HCT116 (cell line): ENCODE results near the gene ZFYVE16. TPM values are rescaled to one million over a fixed set of nuclear protein-coding genes. Genes with fewer than 3 reads are reported as not detected.

Experiments
- ATAC-seq: fragments of 200-7000 bp; cut with Tn5 transposase; 2 replicates; pipeline ENCODE4 v1.9.1; 2020; ENCODE audit warnings: mild to moderate bottlenecking, moderate library complexity
- BruUV-seq: library from RNA; stranded (reverse); fragments of 400-500 nt; replicated peaks from 2 replicates; lab custom pipeline; 2021; lab: Mats Ljungman, UMichigan
- CTCF ChIA-PET: fragments of 300-600 bp; sonication (Branson Sonifier 250); formaldehyde crosslinking; loops from one replicate; lab custom pipeline; 2021; ENCODE audit warnings: antibody characterized with exemption; lab: Charles Lee
- POLR2A ChIA-PET: fragments of 300-600, 350-600 bp; sonication (Branson Sonifier 250); formaldehyde crosslinking; loops from one replicate; lab custom pipeline; 2021; ENCODE audit warnings: antibody characterized with exemption; lab: Charles Lee
- RAD21 ChIA-PET, 2 experiments: fragments of 300-600 bp; sonication (Branson Sonifier 250); formaldehyde crosslinking; loops; one replicate each; lab custom pipeline; 2023; ENCODE audit warnings: low total read pairs in 2 of 2; ENCODE audit not compliant: uncharacterized antibody in 2 of 2, unreplicated experiment in 2 of 2, low non-redundant PET in 1 of 2; lab: Charles Lee
- DNase-seq: peaks from one replicate; pipeline ENCODE4 v3.0.0-alpha.2; 2010; ENCODE audit warnings: low read depth, low spot score
- H2AFZ ChIP-seq: fragments of 200-600 bp; shearing (Covaris generic), sonication (generic); 2 replicates; pipeline ENCODE4 v1.6.1; 2017; ENCODE audit warnings: low read depth, mixed run types, mixed read lengths, antibody characterized with exemption, low read length; ENCODE audit not compliant: poor library complexity, severe bottlenecking
- H3K27ac ChIP-seq: 2 replicates; pipeline ENCODE4 v1.5.1; 2012; ENCODE audit warnings: low read depth, low read length
- H3K27me3 ChIP-seq: fragments of 200-600 bp; sonication (generic); 2 replicates; pipeline ENCODE4 v1.6.1; 2016; ENCODE audit warnings: mixed run types, low read length, mixed read lengths; ENCODE audit not compliant: insufficient read depth
- H3K36me3 ChIP-seq, 2 experiments: fragments of 200-500 bp in 1 of 2; fragments of 200-600 bp in 1 of 2; sonication (Bioruptor generic) in 1 of 2; sonication (generic) in 1 of 2; 2 replicates each; pipeline versions ENCODE4 v1.5.1 to v1.6.1; 2014 to 2016; ENCODE audit warnings: low read length in 2 of 2, inconsistent platforms in 1 of 2, mixed read lengths in 1 of 2, mixed run types in 1 of 2; ENCODE audit not compliant: insufficient read depth in 2 of 2, control insufficient read depth in 1 of 2
- H3K4me1 ChIP-seq, 2 experiments: fragments of 200-600 bp in 1 of 2; sonication (generic) in 1 of 2; 2 replicates each; pipeline versions ENCODE4 v1.5.1 to v1.6.1; 2012 to 2017; ENCODE audit warnings: low read length in 2 of 2, inconsistent platforms in 1 of 2, mild to moderate bottlenecking in 1 of 2, mixed read lengths in 1 of 2, mixed run types in 1 of 2, moderate library complexity in 1 of 2; ENCODE audit not compliant: insufficient read depth in 2 of 2, control insufficient read depth in 1 of 2
- H3K4me2 ChIP-seq: fragments of 200-600 bp; sonication (generic); 2 replicates; pipeline ENCODE4 v1.6.1; 2017; ENCODE audit warnings: mixed run types, low read length, mixed read lengths
- H3K4me3 ChIP-seq, 2 experiments: fragments of 200-600 bp in 1 of 2; sonication (generic) in 1 of 2; replicated peaks in 1 of 2; 2 replicates each; pipeline ENCODE4 v1.5.1; 2011 to 2016; ENCODE audit warnings: low read length in 2 of 2, control low read depth in 1 of 2, low read depth in 1 of 2, mild to moderate bottlenecking in 1 of 2, mixed read lengths in 1 of 2, mixed run types in 1 of 2
- H3K79me2 ChIP-seq: fragments of 200-600 bp; sonication (generic); 2 replicates; pipeline ENCODE4 v1.6.1; 2017; ENCODE audit warnings: mild to moderate bottlenecking, mixed run types, low read length, moderate library complexity, mixed read lengths; ENCODE audit not compliant: insufficient read depth
- H3K9ac ChIP-seq: fragments of 200-600 bp; sonication (generic); 2 replicates; pipeline ENCODE4 v1.6.1; 2016; ENCODE audit warnings: low read length, mixed read lengths
- H3K9me2 ChIP-seq: fragments of 200-600 bp; sonication (generic), shearing (Covaris generic); 2 replicates; pipeline ENCODE4 v1.6.1; 2017; ENCODE audit warnings: mixed run types, mild to moderate bottlenecking, moderate library complexity; ENCODE audit not compliant: insufficient read depth
- H3K9me3 ChIP-seq, 2 experiments: fragments of 200-500 bp in 1 of 2; fragments of 200-600 bp in 1 of 2; sonication (Bioruptor generic) in 1 of 2; sonication (generic) in 1 of 2; 2 replicates each; pipeline ENCODE4 v1.6.1; 2014 to 2017; ENCODE audit warnings: low read length in 2 of 2, mixed read lengths in 2 of 2, inconsistent platforms in 1 of 2, low read depth in 1 of 2, mild to moderate bottlenecking in 1 of 2, mixed run types in 1 of 2, moderate library complexity in 1 of 2; ENCODE audit not compliant: control insufficient read depth in 1 of 2, insufficient read depth in 1 of 2
- H4K20me1 ChIP-seq: fragments of 200-600 bp; sonication (generic), shearing (Covaris generic); 2 replicates; pipeline ENCODE4 v1.6.1; 2017; ENCODE audit warnings: mixed run types, mild to moderate bottlenecking, moderate library complexity; ENCODE audit not compliant: insufficient read depth
- ATF3 ChIP-seq: IDR thresholded peaks from 2 replicates; pipeline ENCODE4 v1.6.1; 2012
- CBX3 ChIP-seq: IDR thresholded peaks from 2 replicates; pipeline ENCODE4 v1.6.1; 2012; ENCODE audit warnings: low read depth
- CEBPB ChIP-seq: IDR thresholded peaks from 2 replicates; pipeline ENCODE4 v1.6.1; 2012; ENCODE audit warnings: low read depth
- CTCF ChIP-seq, 3 experiments: fragments of 200-600 bp in 1 of 3; sonication (generic) in 1 of 3; IDR thresholded peaks in 2 of 3; conservative IDR thresholded peaks in 1 of 3; 2 replicates each; pipeline ENCODE4 v1.5.1; 2012 to 2017; ENCODE audit warnings: low read depth in 2 of 3, low read length in 2 of 3, antibody characterized with exemption in 1 of 3, borderline replicate concordance in 1 of 3, control low read depth in 1 of 3, mild to moderate bottlenecking in 1 of 3, mixed read lengths in 1 of 3, mixed run types in 1 of 3, moderate library complexity in 1 of 3; ENCODE audit not compliant: insufficient read depth in 1 of 3
- EGR1 ChIP-seq: IDR thresholded peaks from 2 replicates; pipeline ENCODE4 v1.6.1; 2012; ENCODE audit warnings: low read depth
- ELF1 ChIP-seq: IDR thresholded peaks from 2 replicates; pipeline ENCODE4 v1.6.1; 2012; ENCODE audit warnings: low read depth, borderline replicate concordance
- EZH2 ChIP-seq: fragments of 200-600 bp; sonication (generic); IDR thresholded peaks from 2 replicates; pipeline ENCODE4 v1.6.1; 2017; ENCODE audit warnings: antibody characterized with exemption, mixed run types
- EZH2phosphoT487 ChIP-seq: fragments of 200-600 bp; IDR thresholded peaks from 2 replicates; pipeline ENCODE4 v1.6.1; 2018; ENCODE audit warnings: antibody characterized with exemption, borderline replicate concordance
- FOSL1 ChIP-seq: IDR thresholded peaks from 2 replicates; pipeline ENCODE4 v1.6.1; 2012; ENCODE audit warnings: low read depth
- JUND ChIP-seq: IDR thresholded peaks from 2 replicates; pipeline ENCODE4 v1.6.1; 2012
- POLR2A ChIP-seq: IDR thresholded peaks from 2 replicates; pipeline ENCODE4 v1.7.0; 2011; ENCODE audit warnings: borderline replicate concordance; ENCODE audit not compliant: insufficient read depth, insufficient read length; ENCODE audit errors: extremely low read depth
- POLR2AphosphoS5 ChIP-seq: IDR thresholded peaks from 2 replicates; pipeline ENCODE4 v1.6.1; 2011; ENCODE audit warnings: mild to moderate bottlenecking, low read depth, low read length, moderate library complexity
- RAD21 ChIP-seq: IDR thresholded peaks from 2 replicates; pipeline ENCODE4 v1.6.1; 2012; ENCODE audit warnings: low read depth, mild to moderate bottlenecking
- SP1 ChIP-seq: IDR thresholded peaks from 2 replicates; pipeline ENCODE4 v1.6.1; 2012; ENCODE audit warnings: low read depth
- TCF7L2 ChIP-seq: IDR thresholded peaks from 2 replicates; pipeline ENCODE4 v1.7.0; 2011; ENCODE audit warnings: borderline replicate concordance, inconsistent platforms; ENCODE audit not compliant: insufficient read depth, insufficient read length; ENCODE audit errors: extremely low read depth
- YY1 ChIP-seq: IDR thresholded peaks from 2 replicates; pipeline ENCODE4 v1.6.1; 2011; ENCODE audit warnings: low read length, low read depth, moderate library complexity, mild to moderate bottlenecking; ENCODE audit not compliant: insufficient replicate concordance; ENCODE audit errors: extremely low read depth
- ZBTB33 ChIP-seq: IDR thresholded peaks from 2 replicates; pipeline ENCODE4 v1.6.1; 2011; ENCODE audit warnings: mild to moderate bottlenecking, low read length, moderate library complexity; ENCODE audit not compliant: insufficient replicate concordance; ENCODE audit errors: extremely low read depth
- ZFX ChIP-seq: fragments of 450-650 bp; IDR thresholded peaks from 2 replicates; pipeline ENCODE4 v1.6.1; 2017
- ZNF274 ChIP-seq: fragments of 200-500 bp; sonication (Bioruptor generic); IDR thresholded peaks from 2 replicates; pipeline ENCODE4 v1.6.1; 2014; ENCODE audit warnings: mild to moderate bottlenecking, low read depth, low read length, inconsistent platforms
- intact Hi-C: fragments of 100-400 bp; cut with micrococcal nuclease; formaldehyde crosslinking; loops from 2 replicates; pipeline ENCODE4 v1.10.0; 2022
- total RNA-seq: library from RNA; stranded (reverse); gene quantifications from one replicate; pipeline ENCODE4 v1.2.1, GENCODE V29; 2021; ENCODE audit not compliant: unreplicated experiment

Gene ZFYVE16
- total RNA-seq, 1 experiment from 2014 or later = 24.2 TPM

GRCh38 chr5:80370390-80370789, 37.5 kb upstream of the ZFYVE16 start (continued):
- TF ChIP-seq ZBTB33 = no peak
- TF ChIP-seq EZH2phosphoT487 = no peak
- TF ChIP-seq, all 23 proteins: peak for 0

GRCh38 chr5:80372780-80373179, 35.1 kb upstream of the ZFYVE16 start:
- H3K27me3 ChIP-seq = no peaks in the 10 kb centered on the region
- no peak overlapping the region for H3K4me3 ChIP-seq
- no peak overlapping the region for H2AFZ ChIP-seq
- no peaks in the 10 kb centered on the region for H3K9me3 ChIP-seq
- H3K9ac ChIP-seq = no peak overlapping the region
- ChIA-PET CTCF (no interaction called here), RAD21 (no interaction called here), POLR2A (no interaction called here)
- no TSS peak for BruUV-seq
- H3K36me3 ChIP-seq = no peaks in the 10 kb centered on the region
- H3K4me1 ChIP-seq = no peaks in the 10 kb centered on the region
- no peak overlapping the region for H3K27ac ChIP-seq
- intact Hi-C loops = no loop called here
- H4K20me1 ChIP-seq = no peaks in the 10 kb centered on the region
- H3K79me2 ChIP-seq = no peaks in the 10 kb centered on the region
- no peak overlapping the region for H3K4me2 ChIP-seq
- no peaks in the 10 kb centered on the region for H3K9me2 ChIP-seq
- DNase-seq = no peak
- TF ChIP-seq CBX3 (no peak), FOSL1 (no peak), EZH2 (no peak), POLR2AphosphoS5 (no peak), ATF3 (no peak), EZH2phosphoT487 (no peak), TCF7L2 (no peak), RAD21 (no peak), SP1 (no peak), ZNF274 (no peak), YY1 (no peak), ZFX (no peak), JUND (no peak), ZBTB33 (no peak), ELF1 (no peak), EGR1 (no peak), POLR2A (no peak), CTCF (IDR thresholded peaks at IDR 0.05 in 2 of 3, conservative IDR thresholded peaks at IDR 0.05 in 1 of 3; ENCODE audit: borderline replicate concordance in 1 of 3, insufficient read depth in 1 of 3, low read depth in 2 of 3, low read length in 2 of 3) (no peak), CEBPB (no peak)
- ATAC-seq = no peak
